ENCODE measurements around the gene CACNA2D3.

CACNA2D3 gene

DNA sequence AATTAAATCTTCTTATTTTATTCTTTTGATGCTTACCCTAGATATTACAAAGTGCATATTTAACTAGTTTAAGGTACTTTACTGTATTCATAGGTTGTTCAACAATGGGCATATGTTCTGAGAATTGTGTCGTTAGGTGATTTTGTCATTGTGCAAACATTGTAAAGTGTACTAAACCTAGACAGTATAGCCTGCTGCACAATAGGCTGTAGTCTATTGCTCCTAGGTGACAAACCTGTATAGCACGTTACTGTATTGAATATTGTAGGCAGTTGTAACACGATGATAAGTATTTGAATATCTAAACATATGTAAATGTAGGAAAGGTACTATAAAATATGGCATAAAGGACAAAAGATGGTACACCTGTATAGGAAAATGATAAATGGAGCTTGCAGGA lies 100.7 kb downstream of the CACNA2D3 start:
- DNase-seq: no peak

- DNase-seq: no peak
Measured at GRCh38 chr3:54225841-54226528, 103.6 kb downstream of the CACNA2D3 start.

DNA sequence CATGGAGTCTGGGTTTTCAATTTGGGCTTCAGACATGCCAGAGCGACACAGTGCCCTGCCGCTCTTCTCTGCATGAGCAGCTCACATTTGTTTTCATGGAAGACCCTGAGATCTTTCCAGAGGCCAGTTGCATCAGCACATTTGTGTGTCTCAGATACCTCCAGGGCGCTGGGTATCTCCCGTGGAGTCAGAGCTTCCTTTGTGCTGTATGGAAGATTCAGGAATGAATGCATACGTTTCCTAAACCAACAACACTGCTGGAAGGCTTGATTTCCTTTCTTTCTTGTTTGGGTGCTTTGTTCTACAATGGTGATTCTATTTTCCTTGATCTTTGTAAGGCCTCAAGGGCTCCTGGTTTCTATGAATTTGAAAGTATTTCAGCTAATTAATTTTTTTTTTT lies 106.5 kb downstream of the CACNA2D3 start:
- DNase-seq: no peak

DNA sequence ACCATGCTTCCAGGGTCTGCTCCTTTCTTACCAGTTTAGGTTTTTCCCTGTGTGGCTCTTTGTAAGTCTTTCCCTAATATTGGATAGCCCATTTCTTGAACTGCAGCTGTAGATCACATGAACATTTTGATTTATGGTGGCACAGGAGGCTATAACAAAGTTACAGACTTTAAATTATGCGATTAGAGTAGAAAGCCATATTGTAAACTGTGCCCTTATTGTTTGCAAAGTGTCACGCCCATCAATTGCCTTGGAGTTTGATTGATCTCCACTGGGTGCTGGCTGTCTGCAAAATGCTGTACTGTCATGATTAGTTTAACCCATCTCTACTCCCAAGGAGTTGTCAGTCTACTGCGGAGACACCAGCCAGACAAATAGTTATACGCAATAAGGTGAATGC lies 110.3 kb downstream of the CACNA2D3 start:
- no peak for DNase-seq

DNA sequence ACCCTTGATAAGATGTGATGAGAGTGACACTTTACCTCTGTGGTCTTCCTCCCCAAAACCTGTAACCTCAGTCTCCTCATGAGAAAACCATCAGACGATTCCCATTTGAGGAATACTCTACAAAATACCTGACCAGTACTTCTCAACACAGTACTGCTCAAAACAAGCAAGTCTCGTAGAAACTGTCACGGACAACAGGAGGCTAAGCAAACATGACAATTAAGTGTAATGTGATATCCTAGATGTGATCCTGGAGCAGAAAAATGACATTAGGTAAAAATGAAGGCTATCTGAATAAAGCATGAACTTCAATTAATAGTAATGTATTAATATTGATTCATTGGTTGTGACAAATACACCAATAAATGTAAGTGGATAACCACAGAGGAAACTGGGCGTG lies 113.6 kb downstream of the CACNA2D3 start:
- DNase-seq: no peak

DNA sequence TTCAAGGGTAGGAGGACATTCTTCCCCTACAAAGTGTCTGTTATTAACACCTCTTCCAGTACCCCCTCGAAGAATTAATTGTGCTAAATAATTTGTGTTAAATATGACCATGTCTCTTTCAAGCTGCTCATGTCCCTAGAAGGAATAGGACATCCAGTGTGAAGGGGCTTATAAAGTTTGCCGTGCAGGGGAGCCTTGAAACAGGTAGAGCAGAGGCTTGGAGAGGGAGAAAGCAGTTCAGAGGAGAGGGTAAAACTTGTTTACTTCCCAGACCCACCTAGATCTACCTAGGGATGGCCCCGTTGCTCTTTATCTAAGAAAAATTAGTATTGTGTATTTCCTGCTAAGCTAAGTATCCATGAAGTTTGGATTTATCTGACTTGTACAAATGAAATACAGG lies 114.8 kb downstream of the CACNA2D3 start:
- no peak for DNase-seq

DNA sequence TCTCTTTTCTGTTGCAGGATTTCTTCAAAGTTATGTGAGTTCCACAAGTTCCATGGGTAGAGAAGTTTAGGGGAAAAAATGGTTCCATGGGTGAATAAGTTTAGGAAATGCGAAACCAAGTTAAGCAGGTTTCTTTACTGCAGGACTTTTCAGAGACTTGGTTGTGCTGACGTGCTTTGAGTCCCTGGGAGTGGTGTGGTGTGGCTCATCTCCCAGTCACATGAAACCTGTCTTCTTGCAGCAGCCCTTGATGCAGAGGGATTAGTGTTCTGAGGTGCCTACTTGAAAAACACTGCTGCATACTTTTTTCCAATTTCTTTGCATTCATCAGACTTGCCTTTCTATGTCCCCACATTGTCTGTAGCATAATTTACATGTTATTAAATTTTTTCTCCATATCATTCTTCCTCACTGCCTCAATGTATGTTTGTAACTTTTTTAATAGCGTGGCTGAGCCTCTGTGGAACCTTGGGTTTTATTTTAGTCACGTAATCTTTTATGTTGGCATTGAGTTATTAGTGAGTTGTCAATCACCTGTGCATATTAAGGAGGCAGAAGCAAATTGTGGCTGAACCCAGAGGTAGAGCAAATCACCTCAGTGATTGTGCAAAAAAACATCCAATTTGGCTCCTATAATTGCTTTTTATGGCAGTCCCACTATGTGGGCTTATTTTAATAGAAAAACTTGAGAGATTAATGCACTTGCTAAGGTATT lies 115.6 kb downstream of the CACNA2D3 start:
- DNase-seq: no peak

GRCh38 chr3:54240309-54240708 lies 118.0 kb downstream of the CACNA2D3 start:
- DNase-seq: no peak

GRCh38 chr3:54243056-54243931 lies 120.9 kb downstream of the CACNA2D3 start:
- DNase-seq: no peak

DNA sequence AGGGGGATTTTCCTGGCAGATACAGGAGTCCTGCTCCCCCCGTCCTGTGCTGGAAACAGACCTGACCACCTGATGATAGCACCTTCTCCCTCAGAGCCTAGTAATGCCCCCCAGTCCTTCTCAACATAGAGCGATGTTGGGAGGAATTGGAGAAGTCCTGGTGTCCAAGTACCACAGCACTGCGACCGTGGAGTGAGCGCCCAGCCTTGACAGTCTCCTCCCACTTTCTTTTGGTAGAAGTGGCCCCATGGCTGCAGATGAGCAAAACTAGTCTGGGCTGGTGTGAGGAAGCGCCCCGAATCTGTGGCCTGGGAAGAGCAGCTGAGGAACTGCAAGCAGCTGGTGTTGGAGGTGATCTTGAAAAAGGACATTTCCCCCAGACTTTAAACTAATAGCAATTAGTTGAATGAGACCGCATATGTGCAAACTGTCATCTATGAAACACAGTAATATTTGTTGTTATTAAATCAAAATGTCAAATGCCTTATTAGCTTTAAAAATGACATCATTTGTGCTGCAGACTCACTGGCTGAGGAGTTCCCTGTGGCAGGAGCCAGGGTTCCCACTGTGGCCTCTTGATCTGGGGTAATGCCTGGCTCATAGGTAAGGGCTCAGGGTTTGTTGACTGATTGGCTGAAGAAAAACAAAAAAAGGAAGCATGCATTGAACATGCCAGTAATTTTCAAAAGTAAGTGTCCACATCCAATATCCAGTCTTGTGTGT lies 121.8 kb downstream of the CACNA2D3 start:
- DNase-seq: no peak

DNA sequence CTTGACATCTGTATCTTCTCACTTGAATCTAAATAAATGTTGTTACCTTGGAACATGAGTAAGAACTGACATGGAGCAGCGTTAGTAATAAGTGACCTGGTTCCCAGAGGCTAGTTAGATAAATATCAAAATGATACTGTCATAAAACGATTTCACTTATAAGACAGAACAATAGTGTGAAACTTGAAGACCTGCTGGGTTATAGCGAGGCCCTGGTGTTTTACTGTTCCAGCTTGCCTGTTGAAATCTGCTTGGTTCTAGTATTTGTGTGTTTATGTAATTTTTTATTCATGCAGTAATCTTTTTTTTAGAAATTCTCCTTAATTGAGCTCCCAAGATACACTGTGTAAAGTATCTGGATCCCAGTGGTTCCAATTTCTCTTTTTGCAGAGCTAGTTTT lies 129.4 kb downstream of the CACNA2D3 start:
- DNase-seq: no peak

DNA sequence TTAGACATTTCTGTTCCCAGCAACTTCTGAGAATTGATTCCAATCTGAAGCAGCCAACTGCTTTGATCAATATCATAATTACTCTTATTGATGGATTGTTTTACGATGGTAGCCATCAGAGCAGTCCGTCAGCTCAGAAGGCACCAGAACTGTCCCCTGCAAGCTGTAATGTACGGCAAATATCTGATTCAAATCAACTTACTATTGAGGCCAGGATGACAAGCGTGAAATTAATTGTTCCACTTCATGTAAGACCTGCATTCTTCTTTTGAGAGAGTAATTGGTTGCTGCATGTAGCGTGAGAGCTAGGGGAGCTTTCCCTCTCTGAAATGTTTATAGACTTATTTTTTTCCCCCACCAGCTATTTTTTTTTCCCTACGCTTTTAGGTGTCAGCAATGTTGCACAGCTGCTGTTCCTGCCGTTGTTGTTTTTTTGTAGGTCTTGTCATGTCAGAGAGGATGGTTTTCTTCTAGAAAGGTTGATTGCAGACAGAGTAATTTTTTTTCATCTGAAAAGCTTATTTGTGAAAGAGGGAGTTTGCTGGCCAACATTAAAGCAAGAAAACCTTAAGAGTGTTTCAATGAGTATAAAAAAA lies 134.9 kb downstream of the CACNA2D3 start:
- DNase-seq: no peak

- no peak for DNase-seq
Measured at GRCh38 chr3:54259636-54260035, 137.3 kb downstream of the CACNA2D3 start.

DNA sequence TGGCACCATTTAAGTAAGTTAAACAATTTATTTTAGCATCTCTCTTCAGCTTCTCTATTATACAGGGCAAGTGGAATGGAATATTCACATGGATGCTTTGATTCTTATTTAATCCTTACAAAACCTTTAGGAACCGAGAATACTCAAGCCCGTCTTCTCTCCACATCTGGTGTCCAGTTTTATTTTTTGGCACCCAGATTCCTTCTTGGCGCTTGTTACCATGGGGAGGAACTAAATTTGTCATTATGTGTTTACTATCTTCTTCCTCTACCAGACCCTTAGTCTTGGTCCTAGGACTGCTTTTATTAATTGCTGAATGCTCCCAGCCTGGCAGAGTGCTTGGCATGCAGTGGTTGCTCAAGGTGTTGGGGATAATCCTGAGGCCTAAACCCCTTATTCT lies 138.8 kb downstream of the CACNA2D3 start:
- DNase-seq: no peak

- no peak for DNase-seq
Measured at GRCh38 chr3:54262541-54262940, 140.2 kb downstream of the CACNA2D3 start.

- DNase-seq: no peak
Measured at GRCh38 chr3:54262946-54263345, 140.6 kb downstream of the CACNA2D3 start.

DNA sequence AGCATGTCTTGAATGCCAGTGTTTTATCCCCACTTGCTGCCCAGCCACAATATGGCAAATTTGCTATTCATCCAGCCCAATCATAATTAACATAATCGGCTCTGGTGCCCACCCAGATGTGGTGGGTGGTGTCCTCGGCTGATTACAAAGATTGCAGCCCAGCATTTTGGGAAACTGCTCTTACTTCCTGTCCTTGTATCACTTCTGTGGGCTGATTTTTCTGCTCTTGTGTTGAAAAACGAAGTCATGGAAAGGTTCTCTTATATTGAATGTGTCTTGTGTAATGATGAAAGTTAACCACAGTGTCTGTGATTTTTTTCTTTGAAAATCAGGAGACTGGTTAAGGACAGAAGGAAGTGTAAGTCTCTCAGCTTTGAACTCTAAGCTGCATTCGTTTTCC lies 141.7 kb downstream of the CACNA2D3 start:
- no peak for DNase-seq

- DNase-seq: no peak
Measured at GRCh38 chr3:54270816-54271526, 148.6 kb downstream of the CACNA2D3 start.

DNA sequence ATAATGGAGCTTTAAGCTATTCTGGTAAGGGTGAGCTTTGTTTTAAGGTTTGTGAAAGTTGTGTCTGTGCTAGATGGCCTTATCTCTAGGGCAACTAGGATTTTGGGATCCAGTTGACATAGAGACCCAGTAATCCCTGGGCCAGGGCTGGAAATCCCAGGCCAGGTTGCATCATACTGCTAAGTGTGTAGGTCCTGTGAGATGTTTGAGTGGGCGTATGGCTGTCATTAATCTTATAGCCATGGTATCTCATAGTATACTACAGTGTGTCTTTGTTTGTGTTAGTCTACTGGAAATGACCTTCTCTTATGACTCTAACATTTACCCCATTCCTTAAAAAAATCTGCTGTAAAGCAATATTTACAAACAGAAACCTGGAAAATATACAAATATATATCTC lies 151.4 kb downstream of the CACNA2D3 start:
- DNase-seq: no peak

DNA sequence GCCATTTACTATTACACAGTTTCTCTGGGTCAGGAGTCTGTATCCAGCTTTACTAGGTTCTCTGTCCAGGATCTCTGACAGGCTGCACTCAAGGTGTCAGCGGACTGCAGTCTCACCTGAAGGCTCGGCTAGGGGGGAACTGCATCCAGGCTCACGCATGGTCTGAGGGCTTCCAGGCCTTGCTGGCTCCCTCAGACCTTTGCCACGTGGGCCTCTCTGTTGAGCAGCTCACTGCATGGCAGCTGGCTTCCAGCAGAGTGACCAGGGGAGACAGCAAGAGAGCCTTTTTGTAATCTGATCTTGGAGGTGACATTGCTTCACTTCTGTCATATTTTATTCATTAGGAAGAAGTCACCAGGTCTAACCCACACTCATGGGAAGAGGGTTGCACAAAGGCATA lies 152.3 kb downstream of the CACNA2D3 start:
- no peak for DNase-seq

GRCh38 chr3:54279005-54279583 lies 156.7 kb downstream of the CACNA2D3 start:
- no peak for DNase-seq

- no peak for DNase-seq
Measured at GRCh38 chr3:54283470-54283869, 161.1 kb downstream of the CACNA2D3 start.

All from NCI-H2081 treated with DMSO at 0.1 percent for 48 hours (cell line).